Panc1 (cell line): ENCODE data around the gene PPM1H. TPM values are rescaled to one million over a fixed set of nuclear protein-coding genes. Genes with fewer than 3 reads are reported as not detected.

Experiments used
- ATAC-seq: fragments of 200-7000 bp; cut with Tn5 transposase; 2 replicates; pipeline ENCODE4 v1.9.1; 2020; ENCODE audit warnings: mild to moderate bottlenecking, moderate library complexity
- BruUV-seq: library from RNA; stranded (reverse); fragments of 400-500 nt; replicated peaks from 2 replicates; lab custom pipeline; 2021; lab: Mats Ljungman, UMichigan
- CTCF ChIA-PET: fragments of 300-600 bp; sonication (Branson Sonifier 250); formaldehyde crosslinking; loops from one replicate; lab custom pipeline; 2022; ENCODE audit warnings: antibody characterized with exemption; lab: Charles Lee
- POLR2A ChIA-PET: fragments of 300-600 bp; sonication (Branson Sonifier 250); formaldehyde crosslinking; loops from one replicate; lab custom pipeline; 2022; ENCODE audit warnings: antibody characterized with exemption; lab: Charles Lee
- DNase-seq: peaks from one replicate; pipeline ENCODE4 v3.0.0-alpha.2; 2010; ENCODE audit warnings: low read depth, low spot score
- H3K27ac ChIP-seq: 2 replicates; pipeline ENCODE4 v1.5.1; 2011; ENCODE audit warnings: mild to moderate bottlenecking, low read length, inconsistent platforms
- H3K27me3 ChIP-seq: fragments of 200-500 bp; sonication (Bioruptor generic); 2 replicates; pipeline ENCODE4 v1.6.0; 2014; ENCODE audit warnings: low read length, inconsistent platforms; ENCODE audit not compliant: control insufficient read depth, insufficient read depth
- H3K36me3 ChIP-seq: fragments of 200-500 bp; sonication (Bioruptor generic); 2 replicates; pipeline ENCODE4 v1.5.1; 2014; ENCODE audit warnings: inconsistent platforms, mild to moderate bottlenecking, low read length, moderate library complexity; ENCODE audit not compliant: control insufficient read depth, insufficient read depth
- H3K4me1 ChIP-seq: 2 replicates; pipeline ENCODE4 v1.5.1; 2011; ENCODE audit warnings: inconsistent platforms, mild to moderate bottlenecking, low read length, moderate library complexity; ENCODE audit not compliant: control insufficient read depth, insufficient read depth
- H3K4me3 ChIP-seq, 2 experiments: 2 replicates each; pipeline ENCODE4 v1.5.1; 2011 to 2012; ENCODE audit warnings: low read depth in 2 of 2, low read length in 2 of 2, mild to moderate bottlenecking in 2 of 2, inconsistent platforms in 1 of 2, moderate library complexity in 1 of 2
- H3K9me3 ChIP-seq: fragments of 200-500 bp; sonication (Bioruptor generic); 2 replicates; pipeline ENCODE4 v1.5.1; 2014; ENCODE audit warnings: low read depth, mild to moderate bottlenecking, inconsistent platforms, low read length, moderate library complexity; ENCODE audit not compliant: control insufficient read depth, insufficient read depth
- POLR2AphosphoS5 ChIP-seq: IDR thresholded peaks from 2 replicates; pipeline ENCODE4 v1.6.1; 2012; ENCODE audit warnings: mild to moderate bottlenecking, low read depth, low read length, moderate library complexity
- SIN3A ChIP-seq: IDR thresholded peaks from 2 replicates; pipeline ENCODE4 v1.6.1; 2012; ENCODE audit warnings: low read depth, mild to moderate bottlenecking, low read length, moderate library complexity, borderline replicate concordance; ENCODE audit not compliant: insufficient read depth
- TCF7L2 ChIP-seq: IDR thresholded peaks from 2 replicates; pipeline ENCODE4 v1.6.1; 2011; ENCODE audit warnings: mild to moderate bottlenecking, low read depth, low read length, inconsistent platforms
- in situ Hi-C: cut with HindIII; loops from 2 replicates; pipeline ENCODE4 v1.10.0; 2016; ENCODE audit warnings: low sequenced_read_pairs, low pct_unique_long_range_greater_than_20kb
- intact Hi-C: fragments of 100-400 bp; cut with micrococcal nuclease; formaldehyde crosslinking; loops from one replicate; pipeline ENCODE4 v1.10.0; 2022; ENCODE audit not compliant: unreplicated experiment
- total RNA-seq: library from RNA; stranded (reverse); gene quantifications from one replicate; pipeline ENCODE4 v1.2.1, GENCODE V29; 2021; ENCODE audit not compliant: unreplicated experiment
- TF ChIP-seq, protein P1 (sequence below), 2 experiments: IDR thresholded peaks; 2 replicates each; pipeline ENCODE4 v1.6.1; 2011 to 2012; ENCODE audit warnings: low read depth in 2 of 2, control low read depth in 1 of 2, low read length in 1 of 2, mild to moderate bottlenecking in 1 of 2, moderate library complexity in 1 of 2; ENCODE audit not compliant: insufficient read depth in 1 of 2
- TF ChIP-seq, protein P2 (sequence below): fragments of 450-650 bp; IDR thresholded peaks from 2 replicates; pipeline ENCODE4 v1.5.1; 2017; ENCODE audit warnings: mild to moderate bottlenecking

Gene PPM1H
- total RNA-seq, 1 experiment from 2014 or later = 22.9 TPM

DNA sequence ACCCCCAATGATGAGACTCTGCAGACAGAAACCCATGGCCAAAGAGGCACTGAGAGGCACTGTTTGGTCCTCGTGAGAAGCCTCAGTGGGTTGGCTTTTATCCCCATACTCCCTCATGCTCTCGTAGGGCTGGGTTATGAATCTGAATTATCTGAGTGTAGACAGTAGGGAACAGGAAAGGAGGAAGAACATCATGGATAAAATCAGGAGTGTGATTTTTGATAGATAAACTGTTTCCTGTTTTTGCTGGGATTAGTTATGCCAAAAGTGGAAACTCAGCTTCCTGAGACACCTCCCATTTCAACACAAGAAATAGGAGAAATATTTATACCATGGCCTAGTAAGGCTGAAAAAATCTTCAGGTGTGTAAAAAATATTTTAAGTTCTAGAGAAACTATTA lies 177.9 kb downstream of the PPM1H start:
- ChIA-PET POLR2A (no interaction called here), CTCF (no interaction called here)
- no TSS peak for BruUV-seq
- Histone ChIP-seq H3K4me1 (no peaks in the 10 kb centered on the region; the same call in 1 of the 2 replicates), H3K9me3 (no peaks in the 10 kb centered on the region), H3K36me3 (no peaks in the 10 kb centered on the region), H3K4me3 (no peak overlapping the region), H3K27ac (no peak overlapping the region), H3K27me3 (no peaks in the 10 kb centered on the region)
- intact Hi-C loops (no loop called here), in situ Hi-C loops (no loop called here)
- no peak for DNase-seq
- TF ChIP-seq SIN3A = no peak
- TF ChIP-seq, protein P1, sequence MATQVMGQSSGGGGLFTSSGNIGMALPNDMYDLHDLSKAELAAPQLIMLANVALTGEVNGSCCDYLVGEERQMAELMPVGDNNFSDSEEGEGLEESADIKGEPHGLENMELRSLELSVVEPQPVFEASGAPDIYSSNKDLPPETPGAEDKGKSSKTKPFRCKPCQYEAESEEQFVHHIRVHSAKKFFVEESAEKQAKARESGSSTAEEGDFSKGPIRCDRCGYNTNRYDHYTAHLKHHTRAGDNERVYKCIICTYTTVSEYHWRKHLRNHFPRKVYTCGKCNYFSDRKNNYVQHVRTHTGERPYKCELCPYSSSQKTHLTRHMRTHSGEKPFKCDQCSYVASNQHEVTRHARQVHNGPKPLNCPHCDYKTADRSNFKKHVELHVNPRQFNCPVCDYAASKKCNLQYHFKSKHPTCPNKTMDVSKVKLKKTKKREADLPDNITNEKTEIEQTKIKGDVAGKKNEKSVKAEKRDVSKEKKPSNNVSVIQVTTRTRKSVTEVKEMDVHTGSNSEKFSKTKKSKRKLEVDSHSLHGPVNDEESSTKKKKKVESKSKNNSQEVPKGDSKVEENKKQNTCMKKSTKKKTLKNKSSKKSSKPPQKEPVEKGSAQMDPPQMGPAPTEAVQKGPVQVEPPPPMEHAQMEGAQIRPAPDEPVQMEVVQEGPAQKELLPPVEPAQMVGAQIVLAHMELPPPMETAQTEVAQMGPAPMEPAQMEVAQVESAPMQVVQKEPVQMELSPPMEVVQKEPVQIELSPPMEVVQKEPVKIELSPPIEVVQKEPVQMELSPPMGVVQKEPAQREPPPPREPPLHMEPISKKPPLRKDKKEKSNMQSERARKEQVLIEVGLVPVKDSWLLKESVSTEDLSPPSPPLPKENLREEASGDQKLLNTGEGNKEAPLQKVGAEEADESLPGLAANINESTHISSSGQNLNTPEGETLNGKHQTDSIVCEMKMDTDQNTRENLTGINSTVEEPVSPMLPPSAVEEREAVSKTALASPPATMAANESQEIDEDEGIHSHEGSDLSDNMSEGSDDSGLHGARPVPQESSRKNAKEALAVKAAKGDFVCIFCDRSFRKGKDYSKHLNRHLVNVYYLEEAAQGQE (IDR thresholded peaks at IDR 0.05; ENCODE audit: insufficient read depth in 1 of 2, low read depth in 2 of 2, low read length in 1 of 2) = no peak
- TF ChIP-seq, protein P2, sequence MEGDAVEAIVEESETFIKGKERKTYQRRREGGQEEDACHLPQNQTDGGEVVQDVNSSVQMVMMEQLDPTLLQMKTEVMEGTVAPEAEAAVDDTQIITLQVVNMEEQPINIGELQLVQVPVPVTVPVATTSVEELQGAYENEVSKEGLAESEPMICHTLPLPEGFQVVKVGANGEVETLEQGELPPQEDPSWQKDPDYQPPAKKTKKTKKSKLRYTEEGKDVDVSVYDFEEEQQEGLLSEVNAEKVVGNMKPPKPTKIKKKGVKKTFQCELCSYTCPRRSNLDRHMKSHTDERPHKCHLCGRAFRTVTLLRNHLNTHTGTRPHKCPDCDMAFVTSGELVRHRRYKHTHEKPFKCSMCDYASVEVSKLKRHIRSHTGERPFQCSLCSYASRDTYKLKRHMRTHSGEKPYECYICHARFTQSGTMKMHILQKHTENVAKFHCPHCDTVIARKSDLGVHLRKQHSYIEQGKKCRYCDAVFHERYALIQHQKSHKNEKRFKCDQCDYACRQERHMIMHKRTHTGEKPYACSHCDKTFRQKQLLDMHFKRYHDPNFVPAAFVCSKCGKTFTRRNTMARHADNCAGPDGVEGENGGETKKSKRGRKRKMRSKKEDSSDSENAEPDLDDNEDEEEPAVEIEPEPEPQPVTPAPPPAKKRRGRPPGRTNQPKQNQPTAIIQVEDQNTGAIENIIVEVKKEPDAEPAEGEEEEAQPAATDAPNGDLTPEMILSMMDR = no peak
- no peak for TF ChIP-seq POLR2AphosphoS5
- ATAC-seq = no peak

DNA sequence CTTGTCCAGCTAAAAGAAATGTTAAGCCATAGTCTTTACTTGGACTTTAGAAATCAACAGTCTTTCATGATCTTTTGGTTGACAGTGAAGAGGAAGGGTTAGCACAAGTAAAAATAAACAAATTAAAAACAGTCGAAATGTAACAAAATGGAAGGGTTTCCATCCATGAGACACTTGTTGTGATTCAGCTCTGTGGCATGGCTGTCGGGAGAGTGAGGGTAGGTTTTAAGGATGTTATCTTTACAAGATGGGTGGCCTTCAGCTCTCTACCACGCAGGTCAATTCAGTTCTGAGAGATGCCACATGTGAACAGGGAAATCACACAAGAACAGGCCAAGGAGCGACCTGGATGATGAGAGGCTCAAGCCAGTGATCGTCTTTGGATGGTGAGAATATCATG lies 180.2 kb downstream of the PPM1H start:
- H3K27me3 ChIP-seq = no peaks in the 10 kb centered on the region
- no peaks in the 10 kb centered on the region for H3K4me1 ChIP-seq
- H3K9me3 ChIP-seq = no peaks in the 10 kb centered on the region
- POLR2A ChIA-PET = no interaction called here
- CTCF ChIA-PET = no interaction called here
- no peak overlapping the region for H3K4me3 ChIP-seq
- DNase-seq = no peak
- BruUV-seq = no TSS peak
- intact Hi-C loops (no loop called here), in situ Hi-C loops (no loop called here)
- TF ChIP-seq POLR2AphosphoS5 = no peak
- ATAC-seq = no peak
- H3K27ac ChIP-seq = no peak overlapping the region
- H3K36me3 ChIP-seq = no peaks in the 10 kb centered on the region

DNA sequence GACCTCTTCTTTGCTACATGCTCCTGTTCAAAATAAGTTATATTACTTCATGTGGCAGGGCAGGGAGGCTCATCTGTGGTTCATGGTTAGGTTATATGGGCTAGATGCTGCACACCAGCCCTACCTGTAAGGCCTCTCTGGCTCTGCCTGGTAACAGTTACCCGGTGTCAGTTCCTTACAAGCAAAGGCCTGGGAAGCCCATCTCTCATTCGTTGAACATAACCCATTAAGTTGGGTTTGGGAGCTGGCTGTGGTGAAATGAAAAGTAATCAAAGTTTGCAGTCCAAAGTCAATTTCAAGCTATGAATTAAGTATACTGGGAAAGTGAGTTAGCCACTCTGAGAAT lies 183.2 kb downstream of the PPM1H start:
- H3K36me3 ChIP-seq = no peaks in the 10 kb centered on the region
- no peaks in the 10 kb centered on the region for H3K9me3 ChIP-seq
- BruUV-seq = no TSS peak
- TF ChIP-seq SIN3A (no peak), POLR2AphosphoS5 (no peak), TCF7L2 (no peak)
- TF ChIP-seq, protein P1 (IDR thresholded peaks at IDR 0.05; ENCODE audit: insufficient read depth in 1 of 2, low read depth in 2 of 2, low read length in 1 of 2) = no peak
- TF ChIP-seq, protein P2 = no peak
- no peak overlapping the region for H3K4me3 ChIP-seq
- H3K4me1 ChIP-seq = no peaks in the 10 kb centered on the region
- no peaks in the 10 kb centered on the region for H3K27me3 ChIP-seq
- intact Hi-C loops (no loop called here), in situ Hi-C loops (no loop called here)
- ChIA-PET CTCF (no interaction called here), POLR2A (no interaction called here)
- no peak overlapping the region for H3K27ac ChIP-seq
- no peak for DNase-seq
- ATAC-seq = no peak
